BE2C (cell line): ENCODE results near the gene SLC9A3.
A peak's percentile ranks its signal among the peaks of the same experiment; 100 is the strongest.

Source experiments
- DNase-seq: peaks from one replicate; pipeline ENCODE4 v3.0.0-alpha.2; 2020
- H3K27me3 ChIP-seq: fragments of 250-450 bp; sonication (Bioruptor Pico); 2 replicates; pipeline ENCODE4 v1.5.1; 2020; ENCODE audit warnings: mild to moderate bottlenecking
- H3K36me3 ChIP-seq: fragments of 250-450 bp; sonication (Bioruptor Pico); 2 replicates; pipeline ENCODE4 v1.5.1; 2020; ENCODE audit warnings: mild to moderate bottlenecking
- H3K4me1 ChIP-seq: fragments of 250-450 bp; sonication (Bioruptor Pico); 2 replicates; pipeline ENCODE4 v1.5.1; 2020
- H3K4me3 ChIP-seq: 2 replicates; pipeline ENCODE4 v1.5.1; 2011; ENCODE audit warnings: low read depth, low read length
- H3K9me3 ChIP-seq: fragments of 250-450 bp; sonication (Bioruptor Pico); 2 replicates; pipeline ENCODE4 v1.5.1; 2020
- CTCF ChIP-seq: IDR thresholded peaks from 2 replicates; pipeline ENCODE4 v1.5.1; 2012; ENCODE audit warnings: mild to moderate bottlenecking, low read depth, low read length

Gene SLC9A3

GRCh38 chr5:551406-551805 is 27.2 kb upstream of the SLC9A3 start:
- Histone ChIP-seq H3K4me3 (no peak overlapping the region), H3K36me3 (no peaks in the 10 kb centered on the region), H3K9me3 (no peaks in the 10 kb centered on the region), H3K27me3 (peaks cover 16% of the 10 kb centered on the region), H3K4me1 (no peaks in the 10 kb centered on the region)
- no peak for TF ChIP-seq CTCF
- DNase-seq: no peak

GRCh38 chr5:549229-549628 is 25.0 kb upstream of the SLC9A3 start:
- Histone ChIP-seq H3K4me3 (no peak overlapping the region), H3K9me3 (no peaks in the 10 kb centered on the region), H3K4me1 (no peaks in the 10 kb centered on the region), H3K27me3 (peaks cover 16% of the 10 kb centered on the region), H3K36me3 (no peaks in the 10 kb centered on the region)
- no peak for DNase-seq
- no peak for TF ChIP-seq CTCF

GRCh38 chr5:548256-548655 is 24.0 kb upstream of the SLC9A3 start:
- Histone ChIP-seq H3K36me3 (no peaks in the 10 kb centered on the region), H3K4me1 (no peaks in the 10 kb centered on the region), H3K4me3 (no peak overlapping the region), H3K27me3 (peaks cover 16% of the 10 kb centered on the region), H3K9me3 (no peaks in the 10 kb centered on the region)
- DNase-seq: peak; percentile 1
- no peak for TF ChIP-seq CTCF

- DNase-seq: peak; percentile 8
- Histone ChIP-seq H3K9me3 (no peaks in the 10 kb centered on the region), H3K4me3 (no peak overlapping the region), H3K27me3 (peaks cover 16% of the 10 kb centered on the region), H3K36me3 (no peaks in the 10 kb centered on the region), H3K4me1 (no peaks in the 10 kb centered on the region)
- TF ChIP-seq CTCF: no peak
These were observed 23.1 kb upstream of the SLC9A3 start for GRCh38 chr5:547086-547924.

- H3K9me3 ChIP-seq: no peaks in the 10 kb centered on the region
- TF ChIP-seq CTCF: no peak
- H3K4me1 ChIP-seq: no peaks in the 10 kb centered on the region
- peaks cover 16% of the 10 kb centered on the region for H3K27me3 ChIP-seq
- no peak overlapping the region for H3K4me3 ChIP-seq
- DNase-seq: peak; percentile 1
- no peaks in the 10 kb centered on the region for H3K36me3 ChIP-seq
These were observed 22.2 kb upstream of the SLC9A3 start for GRCh38 chr5:546376-546908.
